Sigmoid colon (tissue), 4 donors: Measurements from ENCODE around the gene SCRG1.

Experiments used
- POLR2A ChIP-seq, 2 donors: fragments of 450-650 bp; IDR thresholded peaks; one replicate each; pipeline ENCODE4 v1.6.1; 2016; ENCODE audit warnings: antibody characterized with exemption in 2 of 2, mild to moderate bottlenecking in 2 of 2, moderate library complexity in 2 of 2
- POLR2AphosphoS5 ChIP-seq, 4 donors: sonication (generic); formaldehyde crosslinking; IDR thresholded peaks; one replicate each; pipeline ENCODE4 v1.6.1; 2017; ENCODE audit warnings: antibody characterized with exemption in 4 of 4

DNA sequence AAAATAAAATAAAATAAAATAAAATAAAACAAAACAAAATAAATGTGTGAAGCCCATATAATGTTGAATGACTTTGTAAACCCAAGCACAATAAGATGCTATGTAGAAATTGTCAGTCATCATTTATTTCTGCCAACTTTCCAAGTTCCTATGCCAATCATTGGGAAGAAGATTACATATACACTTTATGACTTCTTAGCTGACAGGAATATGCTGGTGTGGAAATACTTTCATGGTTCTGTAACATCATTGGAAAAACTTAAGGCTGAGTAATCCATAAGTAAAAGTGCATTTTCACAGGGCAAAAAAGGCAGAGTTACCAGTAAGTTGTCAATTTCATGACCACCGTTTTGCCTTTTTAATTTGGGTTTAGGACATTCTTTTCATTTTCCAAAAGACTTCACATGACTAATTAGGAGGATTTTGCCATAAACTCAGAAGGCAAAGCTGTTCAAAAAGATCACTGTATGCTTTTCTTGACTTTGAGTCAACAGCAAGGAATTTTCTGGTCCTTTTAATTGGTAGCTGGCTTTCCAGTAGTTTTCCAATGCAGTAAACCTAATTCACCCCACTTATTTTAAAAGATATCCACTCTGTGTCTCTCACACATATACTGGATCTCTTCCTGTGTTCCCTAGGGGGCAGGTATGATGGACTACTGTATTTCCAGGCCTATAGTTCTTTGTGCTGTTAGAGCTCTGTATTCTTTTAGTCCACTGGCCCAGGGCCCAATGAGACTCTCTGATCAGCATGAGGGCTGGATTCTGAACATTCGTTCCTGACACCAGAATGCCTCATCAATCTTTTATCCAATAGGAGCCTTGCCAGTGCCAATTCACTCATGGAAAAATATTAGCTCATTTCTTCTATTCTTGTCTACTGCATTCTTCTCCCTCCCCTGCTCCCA is 26.2 kb upstream of the SCRG1 start:
- no peak for TF ChIP-seq POLR2A (IDR thresholded peaks at IDR 0.05)
- TF ChIP-seq POLR2AphosphoS5 (IDR thresholded peaks at IDR 0.05), result no peak
